WTC11 (cell line): ENCODE measurements around the gene MIPOL1.

Experiments used
- GABPB1 ChIP-seq: sonication (generic); formaldehyde crosslinking; IDR thresholded peaks from 2 replicates; pipeline ENCODE4 v1.8.1; 2023; ENCODE audit warnings: mild to moderate bottlenecking, missing genetic modification reagents
- JUN ChIP-seq: sonication (generic); formaldehyde crosslinking; IDR thresholded peaks from 2 replicates; pipeline ENCODE4 v1.8.0; 2023; ENCODE audit warnings: mild to moderate bottlenecking, missing genetic modification reagents
- SMAD3 ChIP-seq: sonication (generic); formaldehyde crosslinking; IDR thresholded peaks from 2 replicates; pipeline ENCODE4 v1.8.0; 2022; ENCODE audit warnings: missing genetic modification reagents, mild to moderate bottlenecking, borderline replicate concordance
- SP1 ChIP-seq: sonication (generic); formaldehyde crosslinking; conservative IDR thresholded peaks from 2 replicates; pipeline ENCODE4 v1.8.1; 2022; ENCODE audit warnings: missing genetic modification reagents
- TEAD1 ChIP-seq: sonication (generic); formaldehyde crosslinking; IDR thresholded peaks from 2 replicates; pipeline ENCODE4 v1.8.0; 2022; ENCODE audit warnings: mild to moderate bottlenecking, missing genetic modification reagents
- ZNF121 ChIP-seq: sonication (generic); formaldehyde crosslinking; IDR thresholded peaks from 2 replicates; pipeline ENCODE4 v1.8.0; 2023; ENCODE audit warnings: missing genetic modification reagents
- TF ChIP-seq, protein P1 (sequence below): fragments of 200-600 bp; IDR thresholded peaks from 2 replicates; pipeline ENCODE4 v1.8.0; 2022; ENCODE audit warnings: antibody characterized with exemption
- TF ChIP-seq, protein P2 (sequence below): sonication (generic); formaldehyde crosslinking; IDR thresholded peaks from 2 replicates; pipeline ENCODE4 v1.8.0; 2022; ENCODE audit warnings: mild to moderate bottlenecking, missing genetic modification reagents
- TF ChIP-seq, protein P3 (sequence below): sonication (generic); formaldehyde crosslinking; IDR thresholded peaks from 2 replicates; pipeline ENCODE4 v1.8.1; 2023; ENCODE audit warnings: mild to moderate bottlenecking, missing genetic modification reagents, moderate library complexity
- TF ChIP-seq, protein P4 (sequence below): sonication (generic); formaldehyde crosslinking; IDR thresholded peaks from 2 replicates; pipeline ENCODE4 v1.8.1; 2023; ENCODE audit warnings: mild to moderate bottlenecking, missing genetic modification reagents, moderate library complexity
- TF ChIP-seq, protein P5 (sequence below): sonication (generic); formaldehyde crosslinking; IDR thresholded peaks from 2 replicates; pipeline ENCODE4 v1.8.0; 2022; ENCODE audit warnings: mild to moderate bottlenecking, missing genetic modification reagents
- TF ChIP-seq, protein P6 (sequence below): sonication (generic); formaldehyde crosslinking; IDR thresholded peaks from 2 replicates; pipeline ENCODE4 v1.8.1; 2023; ENCODE audit warnings: mild to moderate bottlenecking, missing genetic modification reagents, borderline replicate concordance

DNA sequence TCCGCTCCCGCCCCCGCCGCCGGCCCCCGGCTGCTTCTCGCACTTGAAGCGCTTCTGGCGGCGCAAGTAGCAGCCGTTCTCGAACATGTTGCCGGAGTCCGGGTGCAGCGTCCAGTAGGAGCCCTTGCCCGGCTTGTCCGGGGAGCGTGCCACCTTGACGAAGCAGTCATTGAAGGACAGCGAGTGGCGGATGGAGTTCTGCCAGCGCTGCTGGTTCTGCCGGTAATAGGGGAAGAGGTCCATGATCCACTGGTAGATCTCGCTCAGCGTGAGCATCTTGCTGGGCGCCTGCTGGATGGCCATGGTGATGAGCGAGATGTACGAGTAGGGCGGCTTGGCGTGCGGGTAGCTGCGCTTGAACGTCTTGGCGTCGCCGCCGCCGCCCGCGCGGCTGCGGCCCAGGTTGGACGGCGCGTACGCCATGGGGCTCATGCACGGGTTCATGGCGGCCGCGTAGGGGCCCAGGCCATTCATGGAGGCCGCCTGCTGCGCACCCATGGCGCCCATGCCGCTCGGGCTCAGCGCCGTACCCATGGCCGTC lies 394.3 kb downstream of the MIPOL1 start:
- TF ChIP-seq, protein P1, sequence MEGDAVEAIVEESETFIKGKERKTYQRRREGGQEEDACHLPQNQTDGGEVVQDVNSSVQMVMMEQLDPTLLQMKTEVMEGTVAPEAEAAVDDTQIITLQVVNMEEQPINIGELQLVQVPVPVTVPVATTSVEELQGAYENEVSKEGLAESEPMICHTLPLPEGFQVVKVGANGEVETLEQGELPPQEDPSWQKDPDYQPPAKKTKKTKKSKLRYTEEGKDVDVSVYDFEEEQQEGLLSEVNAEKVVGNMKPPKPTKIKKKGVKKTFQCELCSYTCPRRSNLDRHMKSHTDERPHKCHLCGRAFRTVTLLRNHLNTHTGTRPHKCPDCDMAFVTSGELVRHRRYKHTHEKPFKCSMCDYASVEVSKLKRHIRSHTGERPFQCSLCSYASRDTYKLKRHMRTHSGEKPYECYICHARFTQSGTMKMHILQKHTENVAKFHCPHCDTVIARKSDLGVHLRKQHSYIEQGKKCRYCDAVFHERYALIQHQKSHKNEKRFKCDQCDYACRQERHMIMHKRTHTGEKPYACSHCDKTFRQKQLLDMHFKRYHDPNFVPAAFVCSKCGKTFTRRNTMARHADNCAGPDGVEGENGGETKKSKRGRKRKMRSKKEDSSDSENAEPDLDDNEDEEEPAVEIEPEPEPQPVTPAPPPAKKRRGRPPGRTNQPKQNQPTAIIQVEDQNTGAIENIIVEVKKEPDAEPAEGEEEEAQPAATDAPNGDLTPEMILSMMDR, result no peak
- TF ChIP-seq, protein P2, sequence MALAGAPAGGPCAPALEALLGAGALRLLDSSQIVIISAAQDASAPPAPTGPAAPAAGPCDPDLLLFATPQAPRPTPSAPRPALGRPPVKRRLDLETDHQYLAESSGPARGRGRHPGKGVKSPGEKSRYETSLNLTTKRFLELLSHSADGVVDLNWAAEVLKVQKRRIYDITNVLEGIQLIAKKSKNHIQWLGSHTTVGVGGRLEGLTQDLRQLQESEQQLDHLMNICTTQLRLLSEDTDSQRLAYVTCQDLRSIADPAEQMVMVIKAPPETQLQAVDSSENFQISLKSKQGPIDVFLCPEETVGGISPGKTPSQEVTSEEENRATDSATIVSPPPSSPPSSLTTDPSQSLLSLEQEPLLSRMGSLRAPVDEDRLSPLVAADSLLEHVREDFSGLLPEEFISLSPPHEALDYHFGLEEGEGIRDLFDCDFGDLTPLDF, result no peak
- no peak for TF ChIP-seq JUN (CRISPR knock-in tag)
- TF ChIP-seq TEAD1 (CRISPR knock-in tag), result no peak
- TF ChIP-seq, protein P3, sequence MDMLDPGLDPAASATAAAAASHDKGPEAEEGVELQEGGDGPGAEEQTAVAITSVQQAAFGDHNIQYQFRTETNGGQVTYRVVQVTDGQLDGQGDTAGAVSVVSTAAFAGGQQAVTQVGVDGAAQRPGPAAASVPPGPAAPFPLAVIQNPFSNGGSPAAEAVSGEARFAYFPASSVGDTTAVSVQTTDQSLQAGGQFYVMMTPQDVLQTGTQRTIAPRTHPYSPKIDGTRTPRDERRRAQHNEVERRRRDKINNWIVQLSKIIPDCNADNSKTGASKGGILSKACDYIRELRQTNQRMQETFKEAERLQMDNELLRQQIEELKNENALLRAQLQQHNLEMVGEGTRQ (CRISPR knock-in tag), result no peak
- TF ChIP-seq SMAD3 (CRISPR knock-in tag), result no peak
- no peak for TF ChIP-seq SP1 (CRISPR knock-in tag)
- TF ChIP-seq, protein P4, sequence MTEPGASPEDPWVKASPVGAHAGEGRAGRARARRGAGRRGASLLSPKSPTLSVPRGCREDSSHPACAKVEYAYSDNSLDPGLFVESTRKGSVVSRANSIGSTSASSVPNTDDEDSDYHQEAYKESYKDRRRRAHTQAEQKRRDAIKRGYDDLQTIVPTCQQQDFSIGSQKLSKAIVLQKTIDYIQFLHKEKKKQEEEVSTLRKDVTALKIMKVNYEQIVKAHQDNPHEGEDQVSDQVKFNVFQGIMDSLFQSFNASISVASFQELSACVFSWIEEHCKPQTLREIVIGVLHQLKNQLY (CRISPR knock-in tag), result 0 out of 2 replicates have a peak, but pooled peaks have one; percentile 65
- TF ChIP-seq, protein P5, sequence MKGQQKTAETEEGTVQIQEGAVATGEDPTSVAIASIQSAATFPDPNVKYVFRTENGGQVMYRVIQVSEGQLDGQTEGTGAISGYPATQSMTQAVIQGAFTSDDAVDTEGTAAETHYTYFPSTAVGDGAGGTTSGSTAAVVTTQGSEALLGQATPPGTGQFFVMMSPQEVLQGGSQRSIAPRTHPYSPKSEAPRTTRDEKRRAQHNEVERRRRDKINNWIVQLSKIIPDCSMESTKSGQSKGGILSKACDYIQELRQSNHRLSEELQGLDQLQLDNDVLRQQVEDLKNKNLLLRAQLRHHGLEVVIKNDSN, result no peak
- TF ChIP-seq GABPB1, result no peak
- no peak for TF ChIP-seq ZNF121 (CRISPR knock-in tag)
- TF ChIP-seq, protein P6, sequence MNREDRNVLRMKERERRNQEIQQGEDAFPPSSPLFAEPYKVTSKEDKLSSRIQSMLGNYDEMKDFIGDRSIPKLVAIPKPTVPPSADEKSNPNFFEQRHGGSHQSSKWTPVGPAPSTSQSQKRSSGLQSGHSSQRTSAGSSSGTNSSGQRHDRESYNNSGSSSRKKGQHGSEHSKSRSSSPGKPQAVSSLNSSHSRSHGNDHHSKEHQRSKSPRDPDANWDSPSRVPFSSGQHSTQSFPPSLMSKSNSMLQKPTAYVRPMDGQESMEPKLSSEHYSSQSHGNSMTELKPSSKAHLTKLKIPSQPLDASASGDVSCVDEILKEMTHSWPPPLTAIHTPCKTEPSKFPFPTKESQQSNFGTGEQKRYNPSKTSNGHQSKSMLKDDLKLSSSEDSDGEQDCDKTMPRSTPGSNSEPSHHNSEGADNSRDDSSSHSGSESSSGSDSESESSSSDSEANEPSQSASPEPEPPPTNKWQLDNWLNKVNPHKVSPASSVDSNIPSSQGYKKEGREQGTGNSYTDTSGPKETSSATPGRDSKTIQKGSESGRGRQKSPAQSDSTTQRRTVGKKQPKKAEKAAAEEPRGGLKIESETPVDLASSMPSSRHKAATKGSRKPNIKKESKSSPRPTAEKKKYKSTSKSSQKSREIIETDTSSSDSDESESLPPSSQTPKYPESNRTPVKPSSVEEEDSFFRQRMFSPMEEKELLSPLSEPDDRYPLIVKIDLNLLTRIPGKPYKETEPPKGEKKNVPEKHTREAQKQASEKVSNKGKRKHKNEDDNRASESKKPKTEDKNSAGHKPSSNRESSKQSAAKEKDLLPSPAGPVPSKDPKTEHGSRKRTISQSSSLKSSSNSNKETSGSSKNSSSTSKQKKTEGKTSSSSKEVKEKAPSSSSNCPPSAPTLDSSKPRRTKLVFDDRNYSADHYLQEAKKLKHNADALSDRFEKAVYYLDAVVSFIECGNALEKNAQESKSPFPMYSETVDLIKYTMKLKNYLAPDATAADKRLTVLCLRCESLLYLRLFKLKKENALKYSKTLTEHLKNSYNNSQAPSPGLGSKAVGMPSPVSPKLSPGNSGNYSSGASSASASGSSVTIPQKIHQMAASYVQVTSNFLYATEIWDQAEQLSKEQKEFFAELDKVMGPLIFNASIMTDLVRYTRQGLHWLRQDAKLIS (CRISPR knock-in tag), result no peak
